Uterus (tissue), 4 donors: ENCODE data around the gene MT1E. TPM values are rescaled to one million over a fixed set of nuclear protein-coding genes. Genes with fewer than 3 reads are reported as not detected.

Experiments used
- DNase-seq, 2 donors: peaks; one replicate each; pipeline ENCODE4 v3.0.0-alpha.2; 2019 to 2020
- H3K27ac ChIP-seq, 2 donors: fragments of 200-600 bp; sonication (generic); 1 replicate in 1 of 2; 2 replicates in 1 of 2; pipeline ENCODE4 v1.5.1; 2016 to 2018
- H3K27me3 ChIP-seq, 2 donors: fragments of 200-600 bp; sonication (generic); one replicate each; pipeline ENCODE4 v1.5.1; 2018 to 2019; ENCODE audit warnings: control low read depth in 1 of 2
- H3K36me3 ChIP-seq, 2 donors: fragments of 200-600 bp; sonication (generic); one replicate each; pipeline ENCODE4 v1.5.1; 2019; ENCODE audit warnings: control low read depth in 1 of 2
- H3K4me1 ChIP-seq, 2 donors: fragments of 200-600 bp; sonication (generic); one replicate each; pipeline ENCODE4 v1.5.1; 2018 to 2019; ENCODE audit warnings: control low read depth in 1 of 2
- H3K4me3 ChIP-seq, 2 donors: fragments of 200-600 bp; sonication (generic); 1 replicate in 1 of 2; 2 replicates in 1 of 2; pipeline ENCODE4 v1.5.1; 2018 to 2019; ENCODE audit warnings: mild to moderate bottlenecking in 1 of 2
- H3K9me3 ChIP-seq, 2 donors: fragments of 200-600 bp; sonication (generic); one replicate each; pipeline ENCODE4 v1.5.1; 2019; ENCODE audit warnings: control low read depth in 1 of 2
- POLR2A ChIP-seq, 2 donors: fragments of 450-650 bp; IDR thresholded peaks; one replicate each; pipeline ENCODE4 v1.6.1; 2016; ENCODE audit warnings: antibody characterized with exemption in 2 of 2, mild to moderate bottlenecking in 1 of 2, moderate library complexity in 1 of 2
- intact Hi-C: fragments of 100-400 bp; cut with DNase I; formaldehyde crosslinking; loops from one replicate; pipeline ENCODE4 v1.15.1; 2023; ENCODE audit warnings: low total_unique reads
- total RNA-seq, 4 donors: library from RNA; depleted of rRNA in 3 of 4; stranded (reverse); fragments of >200 nt in 3 of 4; gene quantifications; one replicate each; pipeline versions ENCODE4 v1.1.0 to v1.2.4, GENCODE V29; 2014 to 2023
- TF ChIP-seq, protein P1 (sequence below), 4 experiments: fragments of 200-600 bp in 2 of 4; fragments of 450-650 bp in 2 of 4; sonication (generic) in 2 of 4; IDR thresholded peaks; one replicate each; pipeline ENCODE4 v1.5.1; 2016 to 2019; ENCODE audit warnings: antibody characterized with exemption in 4 of 4, mild to moderate bottlenecking in 2 of 4, moderate library complexity in 1 of 4
- donor health status: DM: yes; HTN: yes; CAD: no.

The MT1E gene
- total RNA-seq, 4 donors from 2014 or later: 0.48 to 51.9 (median 51.2) TPM; not detected in 1

DNA sequence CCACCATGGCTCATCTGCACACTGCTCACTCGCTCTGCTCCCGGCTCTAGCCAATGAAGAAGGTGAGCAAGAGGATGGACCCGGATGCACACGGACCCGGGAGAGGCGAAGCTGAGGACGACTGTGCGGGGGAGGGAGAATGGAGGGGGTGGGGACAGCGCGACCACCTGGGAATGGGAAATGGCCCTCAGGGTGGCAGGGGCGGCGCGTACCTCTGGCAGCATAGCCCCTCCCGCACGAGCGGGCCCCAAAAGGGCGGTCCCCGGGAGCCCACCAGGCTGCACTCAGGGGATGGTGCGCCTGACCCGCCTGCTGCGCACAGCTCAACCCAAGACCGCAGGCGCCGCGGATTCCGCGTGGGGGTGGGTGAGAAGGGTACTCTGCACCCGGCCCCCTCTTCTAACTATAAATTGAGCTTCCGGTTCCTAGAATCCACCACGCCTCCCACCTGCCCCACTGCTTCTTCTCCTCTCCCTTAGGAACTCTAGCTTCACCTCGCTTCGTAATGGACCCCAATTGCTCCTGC lies 50.2 kb downstream of the MT1E start:
- TF ChIP-seq, protein P1, sequence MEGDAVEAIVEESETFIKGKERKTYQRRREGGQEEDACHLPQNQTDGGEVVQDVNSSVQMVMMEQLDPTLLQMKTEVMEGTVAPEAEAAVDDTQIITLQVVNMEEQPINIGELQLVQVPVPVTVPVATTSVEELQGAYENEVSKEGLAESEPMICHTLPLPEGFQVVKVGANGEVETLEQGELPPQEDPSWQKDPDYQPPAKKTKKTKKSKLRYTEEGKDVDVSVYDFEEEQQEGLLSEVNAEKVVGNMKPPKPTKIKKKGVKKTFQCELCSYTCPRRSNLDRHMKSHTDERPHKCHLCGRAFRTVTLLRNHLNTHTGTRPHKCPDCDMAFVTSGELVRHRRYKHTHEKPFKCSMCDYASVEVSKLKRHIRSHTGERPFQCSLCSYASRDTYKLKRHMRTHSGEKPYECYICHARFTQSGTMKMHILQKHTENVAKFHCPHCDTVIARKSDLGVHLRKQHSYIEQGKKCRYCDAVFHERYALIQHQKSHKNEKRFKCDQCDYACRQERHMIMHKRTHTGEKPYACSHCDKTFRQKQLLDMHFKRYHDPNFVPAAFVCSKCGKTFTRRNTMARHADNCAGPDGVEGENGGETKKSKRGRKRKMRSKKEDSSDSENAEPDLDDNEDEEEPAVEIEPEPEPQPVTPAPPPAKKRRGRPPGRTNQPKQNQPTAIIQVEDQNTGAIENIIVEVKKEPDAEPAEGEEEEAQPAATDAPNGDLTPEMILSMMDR (IDR thresholded peaks at IDR 0.05): no peak
- TF ChIP-seq POLR2A (IDR thresholded peaks at IDR 0.05): no peak
- no peak for DNase-seq
- H3K9me3 ChIP-seq: no peaks in the 10 kb centered on the region
- peaks cover 3 to 6% of the 10 kb centered on the region in 2 donors for H3K27me3 ChIP-seq
- no peaks in the 10 kb centered on the region for H3K4me1 ChIP-seq
- no peak overlapping the region for H3K4me3 ChIP-seq
- intact Hi-C loops: no loop called here
- no peak overlapping the region for H3K27ac ChIP-seq
- no peaks in the 10 kb centered on the region for H3K36me3 ChIP-seq

Other genes starting within 250 kb of the MT1E start
- gene AMFR, start 200.2 kb upstream of the MT1E start, total RNA-seq: 100 to 1,000 TPM in 2 of 4 donors, 10 to 100 TPM in 2; 81.5 to 190 (median 112) TPM
- gene NUDT21, start 174.4 kb upstream of the MT1E start, total RNA-seq: 100 to 1,000 TPM in 2 of 4 donors, 10 to 100 TPM in 2; 23.1 to 184 (median 89.2) TPM
- 10 to 100 TPM in 2 of 4 donors, 1 to 10 TPM in 2; 5.0 to 78.9 (median 20.3) TPM for gene OGFOD1, start 174.2 kb upstream of the MT1E start, total RNA-seq
- gene BBS2, start 105.8 kb upstream of the MT1E start, total RNA-seq: 100 to 1,000 TPM in 1 of 4 donors, 10 to 100 TPM in 3; 44.1 to 209 (median 82.8) TPM
- gene MT4, start 60.7 kb upstream of the MT1E start, total RNA-seq: not detected
- not detected for gene MT3, start 36.3 kb upstream of the MT1E start, total RNA-seq
- gene MT2A, start 17.2 kb upstream of the MT1E start, total RNA-seq: 100 to 1,000 TPM in 1 of 4 donors, 10 to 100 TPM in 1, under 1 TPM in 2; 0.69 to 152 (median 17.4) TPM
- gene MT1M, start 6.9 kb downstream of the MT1E start, total RNA-seq: 10 to 100 TPM in 1 of 4 donors, 1 to 10 TPM in 1, not detected in 2; 6.2 to 16.6 TPM
- gene MT1A, start 12.9 kb downstream of the MT1E start, total RNA-seq: 10 to 100 TPM in 1 of 4 donors, not detected in 3; 13.8 TPM
- not detected for gene MT1B, start 26.1 kb downstream of the MT1E start, total RNA-seq
- gene MT1F, start 32.2 kb downstream of the MT1E start, total RNA-seq: 1 to 10 TPM in 1 of 4 donors, not detected in 3; 2.1 TPM
- 10 to 100 TPM in 1 of 4 donors, not detected in 3; 51.8 TPM for gene MT1G, start 42.3 kb downstream of the MT1E start, total RNA-seq
- gene MT1H, start 44.0 kb downstream of the MT1E start, total RNA-seq: not detected
- 100 to 1,000 TPM in 1 of 4 donors, 10 to 100 TPM in 2, 1 to 10 TPM in 1; 7.4 to 201 (median 66.3) TPM for gene MT1X, start 56.7 kb downstream of the MT1E start, total RNA-seq
- gene NUP93, start 104.3 kb downstream of the MT1E start, total RNA-seq: 10 to 100 TPM; 17.6 to 71.0 (median 34.5) TPM
- gene SLC12A3, start 239.4 kb downstream of the MT1E start, total RNA-seq: under 1 TPM in 1 of 4 donors, not detected in 3; 0.14 TPM